Measurements from ENCODE around the gene GPR22. TPM values are rescaled to one million over a fixed set of nuclear protein-coding genes. Genes with fewer than 3 reads are reported as not detected.

The GPR22 gene, protein sequence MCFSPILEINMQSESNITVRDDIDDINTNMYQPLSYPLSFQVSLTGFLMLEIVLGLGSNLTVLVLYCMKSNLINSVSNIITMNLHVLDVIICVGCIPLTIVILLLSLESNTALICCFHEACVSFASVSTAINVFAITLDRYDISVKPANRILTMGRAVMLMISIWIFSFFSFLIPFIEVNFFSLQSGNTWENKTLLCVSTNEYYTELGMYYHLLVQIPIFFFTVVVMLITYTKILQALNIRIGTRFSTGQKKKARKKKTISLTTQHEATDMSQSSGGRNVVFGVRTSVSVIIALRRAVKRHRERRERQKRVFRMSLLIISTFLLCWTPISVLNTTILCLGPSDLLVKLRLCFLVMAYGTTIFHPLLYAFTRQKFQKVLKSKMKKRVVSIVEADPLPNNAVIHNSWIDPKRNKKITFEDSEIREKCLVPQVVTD
- not detected for total RNA-seq
- long read RNA-seq, donor 1, partial matches to known transcripts: 0 of 1 reads
- long read RNA-seq, donor 1, other reads (novel, unspliced or antisense): 1 of 1 reads
- long read RNA-seq, donor 2: 0 reads

DNA sequence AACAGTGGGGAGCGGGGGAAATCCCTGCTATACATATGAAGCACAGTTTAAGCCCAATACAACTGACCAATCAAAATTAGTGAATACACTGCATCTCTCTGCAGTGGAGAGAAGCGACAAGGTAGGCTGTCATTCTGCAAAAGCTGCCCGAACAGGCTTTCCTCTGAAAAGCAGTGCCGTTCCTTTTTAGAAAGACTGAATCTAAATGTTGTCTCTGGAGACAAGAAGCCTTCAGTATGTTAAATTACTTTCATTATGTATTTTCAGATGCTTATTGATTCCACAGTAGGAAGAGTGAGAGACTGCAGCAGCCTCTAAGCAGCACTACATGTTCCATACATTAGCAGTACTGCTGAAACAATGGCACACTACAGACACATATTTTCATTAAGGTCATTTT is at the start of gene GPR22:
TSS of gene GPR22 (plus strand) at position 129 of the 400 bp plus-strand sequence. CDS start 4,004 bp downstream, outside the sequence.
- intact Hi-C loops (cut with DNase I): loop anchor here in 1 of 2 donors (5.0 kb wide), 1 partner anchor 918 kb away; no protein-coding TSS in a partner anchor
- DNase-seq (ENCODE audit: low spot score): no peak

DNA sequence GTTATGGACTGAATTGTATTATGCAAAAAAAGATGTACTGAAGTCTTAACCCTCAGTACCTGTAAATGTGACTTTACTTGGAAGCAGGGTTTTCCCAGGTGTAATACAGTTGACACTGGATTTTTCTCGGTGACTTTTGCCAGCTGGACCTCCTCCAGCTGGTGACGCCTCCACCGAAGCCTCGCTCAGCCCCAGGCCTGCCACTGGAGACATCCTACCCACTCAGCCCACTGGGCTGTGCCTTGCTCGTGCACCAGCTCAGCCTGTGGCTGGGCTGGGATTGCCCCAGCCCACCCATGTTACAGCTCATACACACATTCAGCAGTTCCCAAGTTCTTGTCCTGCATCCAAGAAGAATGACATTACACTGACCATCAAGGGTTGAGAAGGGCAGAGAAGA is 42.4 kb upstream of the GPR22 start:
- DNase-seq (ENCODE audit: low spot score): no peak
- intact Hi-C loops (cut with DNase I): no loop called here

DNA sequence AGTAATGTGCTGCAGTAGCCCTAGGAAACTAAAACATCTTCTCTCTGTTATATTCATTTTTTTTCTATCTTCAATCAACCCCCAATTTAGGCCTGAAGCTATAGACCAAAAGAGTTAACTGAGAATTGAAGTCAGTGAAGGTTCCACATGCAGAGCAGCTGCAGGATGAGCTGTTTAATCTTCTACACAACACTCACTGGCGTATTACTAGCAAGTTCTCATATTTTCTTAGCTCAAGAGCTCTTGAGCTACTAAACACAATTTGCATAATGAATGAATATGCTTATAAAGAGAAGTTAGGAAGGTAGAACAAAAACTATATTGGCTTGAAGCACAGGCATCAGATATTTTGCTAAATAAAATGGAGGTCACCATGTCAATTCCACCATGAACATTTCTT is 41.2 kb upstream of the GPR22 start:
- intact Hi-C loops (cut with DNase I): no loop called here
- DNase-seq (ENCODE audit: low spot score): no peak

DNA sequence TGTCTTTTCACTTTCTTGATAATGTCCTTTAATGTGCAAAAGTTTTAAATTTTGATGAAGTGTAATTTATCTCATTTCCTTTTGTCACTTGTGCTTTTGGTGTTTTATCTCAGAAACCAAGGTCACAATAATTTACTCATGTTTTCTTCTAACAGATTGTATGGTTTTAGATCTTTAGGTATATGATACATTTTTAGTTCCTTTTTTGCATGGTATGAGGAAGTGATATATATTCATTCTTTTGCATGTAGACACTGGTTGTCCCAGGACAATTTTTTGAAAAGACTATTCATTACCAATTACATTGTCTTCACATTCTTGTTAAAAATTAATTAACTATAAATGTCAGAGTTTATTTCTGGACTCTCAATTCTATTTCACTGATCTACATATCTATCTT is 39.8 kb upstream of the GPR22 start:
- DNase-seq (ENCODE audit: low spot score): no peak
- intact Hi-C loops (cut with DNase I): loop anchor here in 1 of 2 donors (2.0 kb wide), 1 partner anchor 77 kb away; no protein-coding TSS in a partner anchor

DNA sequence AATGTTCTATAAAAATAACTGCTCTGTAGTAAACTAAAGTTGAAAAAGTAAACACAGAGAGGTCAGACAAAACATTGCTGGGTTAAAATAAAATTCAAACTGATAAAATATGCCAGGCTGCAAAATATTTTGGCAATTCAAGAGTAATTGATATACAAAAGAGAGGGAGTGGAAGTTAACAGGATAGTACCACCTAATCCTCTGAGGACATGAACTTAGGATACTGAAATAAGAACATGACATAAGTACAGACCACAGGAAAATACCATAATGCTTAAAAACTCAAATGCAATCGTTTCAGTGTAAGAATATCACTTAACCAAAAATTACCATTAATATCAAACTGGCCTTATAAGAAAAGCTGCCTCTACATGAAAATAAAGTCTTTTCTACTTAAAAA is 37.6 kb upstream of the GPR22 start:
- intact Hi-C loops (cut with DNase I): no loop called here
- no peak for DNase-seq (ENCODE audit: low spot score)

DNA sequence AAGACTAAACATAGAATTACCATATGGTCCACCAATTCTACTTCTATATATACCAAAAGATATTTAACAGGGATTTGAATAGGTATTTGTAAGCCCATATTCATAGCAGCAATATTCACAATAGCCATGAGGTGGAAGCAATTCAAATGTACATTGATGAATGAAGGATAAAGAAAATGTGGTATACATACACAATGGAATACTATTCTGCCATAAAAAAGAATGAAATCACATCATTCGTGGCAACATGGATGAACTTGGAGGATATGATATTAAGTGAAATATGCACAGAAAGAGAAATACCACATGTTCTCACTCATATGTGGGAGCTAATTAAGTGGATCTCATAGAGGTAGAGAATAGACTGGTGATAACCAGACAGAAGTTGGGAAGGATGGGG is 34.1 kb upstream of the GPR22 start:
- intact Hi-C loops (cut with DNase I): no loop called here
- no peak for DNase-seq (ENCODE audit: low spot score)

DNA sequence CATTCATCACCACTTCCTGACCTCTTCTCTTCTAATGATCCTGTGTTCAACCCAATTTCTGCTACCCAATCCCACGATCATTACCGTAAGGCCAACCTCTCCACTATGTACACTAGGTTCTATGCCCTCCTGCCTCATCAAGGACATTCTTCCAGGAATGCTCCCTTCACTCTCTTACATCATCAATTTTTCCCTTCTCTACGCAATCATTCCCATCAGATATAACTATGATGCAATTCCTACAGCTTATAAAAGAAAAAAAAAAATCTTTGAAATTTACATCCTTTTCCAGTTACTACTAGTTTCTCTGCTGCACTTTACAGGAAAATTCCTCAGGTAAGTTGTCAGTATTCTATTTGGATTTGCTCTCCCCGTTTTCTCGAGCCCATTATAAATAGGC is 30.8 kb upstream of the GPR22 start:
- DNase-seq (ENCODE audit: low spot score): no peak
- intact Hi-C loops (cut with DNase I): no loop called here

DNA sequence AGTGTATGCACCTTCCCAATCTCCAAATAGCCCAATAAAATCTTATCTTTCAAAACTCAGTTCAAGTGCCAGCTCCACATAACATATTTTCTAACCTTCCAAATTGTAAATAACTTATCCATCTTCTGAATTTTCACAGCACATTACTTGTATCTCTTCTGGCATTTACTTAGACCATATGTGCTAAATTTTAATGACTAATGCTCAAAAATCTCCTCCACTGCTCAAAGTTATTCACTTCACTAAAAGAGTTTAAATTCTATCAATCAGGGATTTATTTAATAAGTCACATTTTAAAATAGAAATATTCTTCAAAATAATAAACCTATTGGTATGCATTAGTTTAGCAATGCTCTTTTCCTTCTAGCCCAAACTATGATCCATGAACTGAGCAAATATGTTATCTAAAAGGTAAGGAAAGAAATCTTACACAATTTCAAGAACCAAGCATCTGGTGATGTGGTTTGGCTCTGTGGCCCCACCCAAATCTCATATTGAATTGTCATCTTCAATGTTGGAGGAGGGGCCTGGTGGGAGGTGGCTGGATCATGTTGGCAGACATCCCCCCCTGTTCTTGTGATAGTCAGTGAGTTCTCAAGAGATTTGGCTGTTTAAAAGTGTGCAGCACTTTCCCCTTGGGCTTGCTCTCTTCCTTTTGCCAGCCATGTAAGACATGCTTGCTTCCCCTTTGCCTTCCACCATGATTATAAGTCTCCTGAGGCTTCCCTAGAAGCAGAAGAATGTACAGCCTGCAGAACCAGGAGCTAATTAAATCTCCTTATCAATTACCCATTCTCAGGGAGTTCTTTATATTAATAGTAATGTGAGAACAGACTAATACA is 28.1 kb upstream of the GPR22 start:
- no peak for DNase-seq (ENCODE audit: low spot score)
- intact Hi-C loops (cut with DNase I): no loop called here

DNA sequence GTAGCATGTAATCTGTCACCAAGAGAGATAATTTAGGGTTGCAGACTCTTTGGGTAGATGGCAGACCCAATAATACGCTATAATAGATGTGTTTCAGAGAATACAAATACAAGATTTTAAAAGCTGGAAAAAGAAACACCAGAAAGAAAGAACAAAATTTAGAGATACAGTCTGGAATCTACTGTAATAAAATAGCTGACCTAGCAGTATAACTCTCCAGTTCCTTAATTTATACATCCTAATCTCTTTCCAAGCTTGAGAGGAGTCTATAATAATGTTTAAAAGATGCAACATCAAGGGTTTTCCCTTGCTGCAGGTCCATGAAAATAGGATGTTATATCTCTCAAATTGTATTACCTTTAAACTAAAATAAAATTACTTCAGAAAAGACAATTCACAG is 27.2 kb upstream of the GPR22 start:
- no peak for DNase-seq (ENCODE audit: low spot score)
- intact Hi-C loops (cut with DNase I): no loop called here

DNA sequence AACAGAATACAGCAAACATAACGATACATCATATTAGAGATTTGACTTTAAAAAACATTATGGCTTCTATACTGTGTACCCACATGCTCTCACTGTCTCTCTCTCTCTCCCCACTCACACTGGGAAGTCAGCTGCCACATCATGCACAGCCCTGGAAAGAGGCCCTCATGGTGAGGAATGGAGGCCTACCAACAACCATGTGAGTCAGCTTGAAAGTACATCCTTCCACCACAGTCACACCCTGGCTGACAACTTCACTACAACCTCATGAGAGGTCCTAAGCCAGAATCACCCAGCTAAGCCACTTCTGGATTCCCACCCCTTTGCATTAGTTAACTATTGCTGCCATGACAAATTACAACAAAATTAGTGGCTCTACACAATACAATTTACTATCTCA is 23.3 kb upstream of the GPR22 start:
- intact Hi-C loops (cut with DNase I): no loop called here
- DNase-seq (ENCODE audit: low spot score): no peak

DNA sequence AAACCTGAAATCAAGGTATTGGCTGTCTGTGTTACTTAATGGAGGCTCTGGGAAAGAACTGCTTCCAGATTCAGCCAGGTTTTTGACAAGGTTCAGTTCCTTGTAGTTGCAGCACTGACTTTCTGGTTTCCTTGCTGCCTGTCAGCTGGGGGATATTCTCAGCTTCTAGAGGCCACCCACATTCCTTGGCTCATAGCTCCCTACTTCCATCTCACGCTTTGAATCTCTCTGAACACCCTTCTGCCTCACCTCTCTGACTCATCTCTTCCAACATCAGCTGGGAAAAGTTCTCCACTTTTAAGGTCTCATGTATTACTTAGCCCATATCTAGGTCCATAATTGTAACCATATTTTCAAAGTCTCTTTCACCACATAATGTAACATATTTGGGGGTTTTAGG is 22.9 kb upstream of the GPR22 start:
- DNase-seq (ENCODE audit: low spot score): no peak
- intact Hi-C loops (cut with DNase I): no loop called here

DNA sequence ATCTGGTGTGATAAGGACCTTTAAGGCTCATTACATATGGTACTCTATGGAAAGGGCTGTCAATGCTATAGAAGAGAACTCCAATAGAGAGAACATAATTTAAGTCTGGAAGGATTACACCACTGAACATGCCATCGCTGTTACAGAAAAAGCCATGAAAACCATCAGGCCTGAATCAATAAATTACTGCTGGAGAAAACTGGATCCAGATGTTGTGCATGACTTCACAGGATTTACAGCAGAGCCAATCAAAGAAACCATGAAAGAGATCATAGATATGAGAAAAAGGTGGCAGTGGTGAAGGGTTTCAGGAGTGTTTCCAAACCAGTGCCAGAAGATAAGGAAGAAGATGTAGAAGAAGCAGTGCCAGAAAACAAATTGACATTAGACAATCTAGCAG is 18.9 kb upstream of the GPR22 start:
- DNase-seq (ENCODE audit: low spot score): no peak
- intact Hi-C loops (cut with DNase I): no loop called here

DNA sequence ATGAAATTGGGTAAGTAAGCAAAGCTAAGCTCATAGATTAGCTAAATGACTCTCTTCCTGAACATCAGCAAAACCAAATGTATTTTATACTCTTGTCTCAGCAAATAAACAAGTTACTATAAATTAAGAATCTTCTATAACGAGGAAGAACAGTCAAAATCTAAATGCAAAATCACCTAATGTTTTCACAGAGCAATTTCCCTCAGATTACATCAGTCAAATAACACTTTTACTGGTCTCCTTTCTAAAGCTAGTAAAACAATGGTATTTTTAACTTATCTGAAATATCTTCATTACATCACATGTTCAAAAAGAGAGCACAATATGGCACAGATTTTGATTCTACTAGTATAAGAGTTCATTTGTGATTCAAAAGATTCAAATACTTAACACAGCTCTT is 16.5 kb upstream of the GPR22 start:
- intact Hi-C loops (cut with DNase I): no loop called here
- no peak for DNase-seq (ENCODE audit: low spot score)

DNA sequence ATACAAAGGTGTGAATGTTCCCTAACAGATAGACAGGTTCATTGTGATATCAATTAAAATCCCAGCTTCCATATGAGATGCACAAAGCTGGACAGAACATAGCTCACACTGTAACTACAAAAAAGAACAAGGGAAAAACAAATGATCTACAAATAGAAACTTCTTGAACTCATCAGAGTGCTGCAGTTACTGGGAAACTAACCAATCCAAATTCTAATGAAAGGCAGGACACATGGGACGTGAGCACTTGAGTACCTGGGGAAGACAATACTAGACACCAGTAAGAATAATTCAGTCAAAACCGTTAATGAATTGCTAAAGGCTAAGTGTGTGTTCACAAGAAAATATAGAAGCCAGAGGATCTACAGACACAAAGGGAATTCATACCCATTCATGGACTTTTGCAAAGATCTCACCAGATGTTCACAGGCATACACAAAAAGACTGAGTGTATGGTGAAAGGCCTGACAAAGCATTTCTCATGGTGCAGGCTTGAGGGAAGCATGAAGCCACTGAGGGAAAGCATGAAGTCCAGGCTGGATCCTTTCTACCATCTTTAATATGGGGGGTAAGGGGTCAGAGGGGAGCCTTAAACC is 7.8 kb upstream of the GPR22 start:
- intact Hi-C loops (cut with DNase I): loop anchor here (5.0 kb wide), 2 partner anchors 260 to 265 kb away; no protein-coding TSS in a partner anchor
- DNase-seq (ENCODE audit: low spot score): no peak

DNA sequence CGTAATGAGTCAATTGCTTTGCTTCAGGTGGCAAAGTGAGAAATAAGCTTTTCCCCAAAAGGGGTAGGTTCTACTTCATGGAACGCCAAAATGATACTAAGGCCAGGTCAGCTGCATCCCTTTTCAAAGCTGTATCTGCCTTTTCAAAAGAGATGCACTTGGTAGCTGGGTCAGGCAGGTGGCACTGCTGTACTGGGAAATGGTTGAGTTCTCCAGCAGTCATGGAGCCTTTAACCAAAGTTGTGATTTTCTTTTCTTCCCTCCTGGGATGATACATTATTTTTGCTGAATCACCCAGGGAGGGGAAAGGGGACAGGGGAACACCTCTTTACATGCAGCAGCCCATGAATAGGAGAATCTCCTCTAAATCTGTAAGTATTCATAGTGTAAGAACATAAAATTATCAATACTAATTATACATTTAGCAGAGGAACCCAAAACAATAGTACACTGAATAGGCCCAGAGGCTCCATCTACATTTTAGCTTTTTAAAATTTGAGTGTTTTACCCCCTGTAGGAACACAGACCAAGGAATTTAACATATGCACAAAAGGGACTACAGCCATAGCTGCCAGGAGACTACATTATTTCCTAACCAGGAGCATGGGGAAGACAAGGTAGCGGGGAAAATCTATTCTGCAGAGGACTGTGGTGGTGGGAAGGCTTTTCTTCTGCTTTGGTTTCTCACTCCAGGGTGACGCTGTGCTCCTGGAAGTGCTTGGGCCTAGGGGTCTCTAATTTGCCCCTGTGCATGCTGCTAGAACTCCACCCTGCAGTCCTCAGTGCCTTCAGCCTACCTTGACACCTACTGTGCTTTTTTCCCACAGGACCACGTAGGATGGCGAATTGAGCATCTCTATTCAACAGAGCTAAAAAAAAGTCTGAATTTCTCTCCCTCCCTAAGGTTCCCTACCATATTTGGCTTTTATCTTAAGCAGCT is 6.4 kb upstream of the GPR22 start:
- intact Hi-C loops (cut with DNase I): loop anchor here (5.0 kb wide), 2 partner anchors 259 to 264 kb away; no protein-coding TSS in a partner anchor
- peak; percentile 81 for DNase-seq (ENCODE audit: low spot score)

DNA sequence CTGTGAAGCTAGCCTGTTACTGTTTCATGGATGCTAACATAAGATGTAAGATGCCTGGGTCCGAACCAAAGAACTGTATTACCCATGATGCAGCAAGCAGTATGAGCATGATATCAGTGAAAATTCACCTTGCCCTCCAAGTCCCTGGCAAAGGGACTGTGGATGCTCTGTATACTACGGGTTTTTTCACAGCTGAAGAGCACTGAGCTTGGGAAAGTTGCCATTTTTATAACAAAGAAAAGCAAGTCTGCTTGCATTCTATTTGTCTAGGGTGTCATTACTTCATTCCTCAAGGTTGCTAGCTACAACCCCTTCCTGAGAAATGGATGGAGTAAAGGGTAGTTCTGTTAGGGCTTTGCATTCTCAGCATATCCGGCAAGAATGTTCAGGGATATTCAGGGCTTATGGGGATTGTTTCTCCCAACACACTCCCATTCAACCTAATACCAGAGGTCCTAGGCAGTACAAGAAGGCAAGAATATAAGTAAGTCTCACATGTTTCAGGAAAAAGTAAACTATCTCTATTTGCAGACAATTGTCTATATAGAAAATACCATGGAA is 5.1 kb upstream of the GPR22 start:
- intact Hi-C loops (cut with DNase I): loop anchor here (5.0 kb wide), 3 partner anchors 258 to 912 kb away; no protein-coding TSS in a partner anchor
- DNase-seq (ENCODE audit: low spot score): no peak

DNA sequence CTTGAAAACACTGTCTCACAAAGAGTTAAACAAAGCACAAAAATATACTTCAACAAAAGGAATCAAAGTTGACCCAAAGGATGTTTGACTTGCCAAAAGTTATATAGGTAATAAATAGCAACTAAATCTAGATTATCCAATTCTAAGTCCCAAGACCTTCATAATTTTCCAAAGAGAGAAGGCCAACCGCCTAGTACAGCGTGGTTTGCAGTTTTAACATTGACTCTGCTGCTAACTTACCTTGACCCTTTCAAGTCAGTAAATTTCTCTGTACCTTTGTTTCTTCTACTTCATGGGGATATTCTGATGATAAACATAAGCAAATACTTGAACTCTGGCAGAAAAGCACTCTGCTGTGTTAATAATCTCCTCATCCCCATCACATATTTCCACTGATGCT is 1.9 kb upstream of the GPR22 start:
- intact Hi-C loops (cut with DNase I): loop anchor here in 1 of 2 donors (5.0 kb wide), 1 partner anchor 916 kb away; no protein-coding TSS in a partner anchor
- DNase-seq (ENCODE audit: low spot score): no peak

DNA sequence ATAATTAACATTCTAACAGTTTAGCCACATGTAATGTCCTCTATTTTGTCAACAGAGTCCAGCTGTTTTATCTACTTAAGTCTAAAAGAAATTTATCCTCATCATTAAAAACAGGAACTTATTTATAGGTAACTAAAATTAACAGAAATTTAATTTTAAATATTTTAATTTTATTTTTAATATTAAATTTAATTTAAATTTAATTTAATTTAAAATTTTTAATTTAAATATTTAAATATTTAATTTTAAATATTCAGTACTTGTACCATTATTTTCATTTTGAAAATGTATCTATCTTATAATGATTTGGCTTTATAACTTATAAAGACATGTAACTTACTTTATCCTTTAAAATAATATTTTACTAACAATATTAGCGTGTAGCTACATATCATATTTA is 1.0 kb upstream of the GPR22 start:
- no peak for DNase-seq (ENCODE audit: low spot score)
- intact Hi-C loops (cut with DNase I): loop anchor here in 1 of 2 donors (5.0 kb wide), 1 partner anchor 917 kb away; no protein-coding TSS in a partner anchor
